Uterus (tissue), 2 donors: Measurements from ENCODE around the gene TOX2.

Experiments used
- CTCF ChIP-seq, 4 experiments: fragments of 200-600 bp in 2 of 4; fragments of 450-650 bp in 2 of 4; sonication (generic) in 2 of 4; IDR thresholded peaks; one replicate each; pipeline ENCODE4 v1.5.1; 2016 to 2019; ENCODE audit warnings: antibody characterized with exemption in 4 of 4, mild to moderate bottlenecking in 2 of 4, moderate library complexity in 1 of 4
- POLR2A ChIP-seq, 2 donors: fragments of 450-650 bp; IDR thresholded peaks; one replicate each; pipeline ENCODE4 v1.6.1; 2016; ENCODE audit warnings: antibody characterized with exemption in 2 of 2, mild to moderate bottlenecking in 1 of 2, moderate library complexity in 1 of 2

- peak in 1 of 4 experiments; percentile 21 for TF ChIP-seq CTCF (IDR thresholded peaks at IDR 0.05)
- no peak for TF ChIP-seq POLR2A (IDR thresholded peaks at IDR 0.05)
Observed at GRCh38 chr20:44092551-44093248, 178.0 kb downstream of the TOX2 start.
